ENCODE data around the gene TRAF3IP3. TPM values are rescaled to one million over a fixed set of nuclear protein-coding genes. Genes with fewer than 3 reads are reported as not detected.

The TRAF3IP3 gene
- total and polyA plus RNA-seq, 2 donors (not counting 3 experiments of a cell fraction or from before 2014, with no cell fraction given), result not detected

DNA sequence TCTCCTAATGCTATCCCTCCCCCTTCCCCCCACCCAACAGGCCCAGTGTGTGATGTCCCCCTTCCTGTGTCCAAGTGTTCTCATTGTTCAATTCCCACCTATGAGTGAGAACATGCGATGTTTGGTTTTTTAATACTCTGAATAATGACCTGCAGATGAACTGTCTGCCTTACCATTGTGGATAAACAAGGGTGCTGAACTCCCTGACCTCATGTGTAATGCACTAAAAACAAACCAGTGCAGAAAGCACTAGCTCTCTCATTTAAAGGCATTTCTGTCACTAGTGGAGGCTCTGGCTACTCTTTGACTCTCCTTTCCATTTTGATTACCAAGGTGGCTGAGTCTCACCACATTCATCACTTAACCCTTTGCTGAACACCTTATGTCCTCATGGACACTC, 23.1 kb upstream of the TRAF3IP3 start:
- intact Hi-C loops (cut with micrococcal nuclease), result no loop called here
- Histone ChIP-seq H3K79me2 (ENCODE audit: control insufficient read depth, insufficient read depth, low read length) (no peaks in the 10 kb centered on the region), H3K27ac (ENCODE audit: insufficient read depth, low read depth, low read length) (no peak overlapping the region), H3K4me2 (ENCODE audit: insufficient read depth, low read length) (no peak overlapping the region), H3K36me3 (ENCODE audit: control insufficient read depth in 2 of 2, extremely low read depth in 1 of 2, insufficient read depth in 2 of 2, low read length in 2 of 2) (no peaks in the 10 kb centered on the region), H2AFZ (ENCODE audit: low read depth, low read length) (no peak overlapping the region), H3K4me1 (ENCODE audit: control insufficient read depth, extremely low read depth, insufficient read depth, low read length) (no peaks in the 10 kb centered on the region), H3K27me3 (ENCODE audit: control insufficient read depth in 2 of 2, insufficient read depth in 2 of 2, low read length in 2 of 2) (peaks cover 0 to 11% of the 10 kb centered on the region in 2 experiments), H3K9ac (replicated peaks; ENCODE audit: extremely low read depth, insufficient read depth, low read length) (no peak overlapping the region), H3K9me1 (replicated peaks; ENCODE audit: control insufficient read depth, extremely low read depth, insufficient read depth, low read length) (no peaks in the 10 kb centered on the region), H3K4me3 (replicated peaks in 1 of 3; ENCODE audit: insufficient read depth in 1 of 3, low read depth in 1 of 3, low read length in 3 of 3) (no peak overlapping the region), H4K20me1 (replicated peaks; ENCODE audit: control insufficient read depth, extremely low read depth, insufficient read depth, low read length) (no peaks in the 10 kb centered on the region), H3K9me3 (replicated peaks; ENCODE audit: control insufficient read depth, insufficient read depth, low read length) (no peaks in the 10 kb centered on the region)
- DNase-seq (ENCODE audit: low read depth, low spot score), result no peak
- ChIA-PET POLR2A (no interaction called here), CTCF (no interaction called here)
- FAIRE-seq, result no peak
- no TSS peak for BruUV-seq (replicated peaks)
- dilution Hi-C loops (cut with MboI; ENCODE audit: extremely low pct_ligation_motif_present, low sequenced_read_pairs), result no loop called here
- TF ChIP-seq MYC (IDR thresholded peaks at IDR 0.05; ENCODE audit: low read depth, low read length), result no peak
- TF ChIP-seq POLR2A (IDR thresholded peaks at IDR 0.05; ENCODE audit: low read depth, low read length), result no peak
- TF ChIP-seq JUN (IDR thresholded peaks at IDR 0.05; ENCODE audit: borderline replicate concordance, insufficient read depth, insufficient read length, low read depth), result no peak
- TF ChIP-seq MAX (IDR thresholded peaks at IDR 0.05; ENCODE audit: insufficient read depth, insufficient read length), result no peak
- no peak for TF ChIP-seq EZH2 (IDR thresholded peaks at IDR 0.05; ENCODE audit: borderline replicate concordance, low read depth, low read length, severe bottlenecking)
- TF ChIP-seq, protein P1, sequence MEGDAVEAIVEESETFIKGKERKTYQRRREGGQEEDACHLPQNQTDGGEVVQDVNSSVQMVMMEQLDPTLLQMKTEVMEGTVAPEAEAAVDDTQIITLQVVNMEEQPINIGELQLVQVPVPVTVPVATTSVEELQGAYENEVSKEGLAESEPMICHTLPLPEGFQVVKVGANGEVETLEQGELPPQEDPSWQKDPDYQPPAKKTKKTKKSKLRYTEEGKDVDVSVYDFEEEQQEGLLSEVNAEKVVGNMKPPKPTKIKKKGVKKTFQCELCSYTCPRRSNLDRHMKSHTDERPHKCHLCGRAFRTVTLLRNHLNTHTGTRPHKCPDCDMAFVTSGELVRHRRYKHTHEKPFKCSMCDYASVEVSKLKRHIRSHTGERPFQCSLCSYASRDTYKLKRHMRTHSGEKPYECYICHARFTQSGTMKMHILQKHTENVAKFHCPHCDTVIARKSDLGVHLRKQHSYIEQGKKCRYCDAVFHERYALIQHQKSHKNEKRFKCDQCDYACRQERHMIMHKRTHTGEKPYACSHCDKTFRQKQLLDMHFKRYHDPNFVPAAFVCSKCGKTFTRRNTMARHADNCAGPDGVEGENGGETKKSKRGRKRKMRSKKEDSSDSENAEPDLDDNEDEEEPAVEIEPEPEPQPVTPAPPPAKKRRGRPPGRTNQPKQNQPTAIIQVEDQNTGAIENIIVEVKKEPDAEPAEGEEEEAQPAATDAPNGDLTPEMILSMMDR (IDR thresholded peaks at IDR 0.05; ENCODE audit: extremely low read depth in 1 of 2, insufficient read depth in 1 of 2, low read depth in 1 of 2, low read length in 2 of 2), result no peak
- TF ChIP-seq GATA2 (IDR thresholded peaks at IDR 0.05; ENCODE audit: insufficient read depth, insufficient read length, low read depth, low read length), result no peak
- TF ChIP-seq POLR2AphosphoS5 (IDR thresholded peaks at IDR 0.05; ENCODE audit: insufficient read depth, low read depth, low read length), result no peak
- TF ChIP-seq FOS (IDR thresholded peaks at IDR 0.05; ENCODE audit: borderline replicate concordance, insufficient read depth, low read length), result no peak
